ENCODE data around the gene TMEM91.

The TMEM91 gene

DNA sequence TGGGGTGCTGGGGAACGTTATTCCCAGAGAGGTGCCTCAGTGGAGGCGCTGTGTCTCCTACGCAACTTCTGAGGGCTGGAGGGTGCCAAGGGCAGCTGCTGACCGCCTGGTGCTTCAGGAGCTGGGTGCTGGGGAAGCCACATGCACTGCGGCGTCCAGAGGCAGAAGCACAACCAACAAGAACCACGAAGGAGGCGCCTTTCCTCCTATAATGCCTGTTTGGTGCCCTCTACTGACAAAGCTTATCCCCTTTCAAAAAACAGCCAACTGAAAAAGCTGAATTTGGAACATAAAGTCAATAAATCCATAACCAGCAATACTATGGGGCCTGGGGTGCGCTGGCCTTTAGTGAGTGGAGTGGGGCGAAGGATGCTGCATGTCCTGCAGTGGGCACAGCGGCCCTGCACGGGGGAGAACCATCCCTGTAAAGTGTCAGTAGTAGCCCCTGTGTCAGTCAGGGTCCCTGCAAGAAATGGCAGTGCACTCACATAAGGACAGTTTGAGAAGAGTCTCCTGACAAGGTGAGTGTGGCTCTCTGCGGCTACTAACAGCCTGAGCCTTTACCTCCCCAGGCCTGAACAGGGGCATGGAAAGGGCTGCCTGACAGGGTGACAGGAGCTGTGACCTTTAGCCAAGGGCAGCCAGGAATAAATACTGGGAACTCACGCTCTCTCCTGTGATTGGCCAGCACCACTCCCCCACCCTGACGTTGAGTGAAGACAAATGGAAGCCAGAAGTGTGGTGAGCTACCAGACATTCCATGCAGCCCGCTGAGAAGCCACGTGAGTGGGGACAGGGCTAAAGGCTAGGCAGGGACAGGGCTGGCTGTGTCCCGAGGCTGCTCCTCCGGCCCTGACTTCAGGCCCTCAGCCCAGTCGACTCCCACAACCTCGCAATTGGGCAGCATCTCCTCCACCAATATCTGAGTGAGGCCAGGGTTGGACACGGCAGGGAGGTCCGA is 55.4 kb downstream of the TMEM91 start:
- H3K36me3 ChIP-seq (ENCODE audit: insufficient read depth, low read length): peaks cover 6% of the 10 kb centered on the region; the same call in 1 of the 2 replicates
- no peaks in the 10 kb centered on the region for H3K9me3 ChIP-seq (ENCODE audit: control insufficient read depth, insufficient read depth, low read length)
- no peak overlapping the region for H3K9ac ChIP-seq (ENCODE audit: low read depth, low read length)
- H3K4me1 ChIP-seq (ENCODE audit: insufficient read depth, low read length): peaks cover 3% of the 10 kb centered on the region; the same call in 1 of the 2 replicates

DNA sequence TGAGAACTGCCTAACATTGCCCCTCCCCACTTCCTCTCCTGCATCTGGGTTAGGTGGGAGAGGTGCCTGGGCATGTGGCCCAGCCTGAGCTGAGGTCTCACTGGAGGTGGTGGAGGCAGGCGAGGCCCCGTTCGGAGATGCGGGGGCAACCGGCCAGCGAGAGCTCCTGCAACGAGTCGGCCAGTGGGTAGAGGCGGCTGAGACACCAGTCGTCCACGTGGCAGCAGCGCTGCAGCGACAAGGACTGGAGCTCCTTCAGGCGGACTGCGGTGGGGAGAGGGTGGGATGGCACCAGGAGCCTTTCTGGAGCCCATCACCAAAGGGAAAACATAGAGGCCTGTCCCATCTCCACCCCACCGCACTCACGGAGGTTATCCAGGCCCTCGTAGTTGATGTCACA is 56.8 kb downstream of the TMEM91 start:
- peaks cover 10% of the 10 kb centered on the region; the same call in 1 of the 2 replicates for H3K36me3 ChIP-seq (ENCODE audit: insufficient read depth, low read length)
- no peaks in the 10 kb centered on the region for H3K9me3 ChIP-seq (ENCODE audit: control insufficient read depth, insufficient read depth, low read length)
- no peak overlapping the region for H3K9ac ChIP-seq (ENCODE audit: low read depth, low read length)
- no peaks in the 10 kb centered on the region for H3K4me1 ChIP-seq (ENCODE audit: insufficient read depth, low read length)
